Measurements from ENCODE around the gene FAM180A. TPM values are rescaled to one million over a fixed set of nuclear protein-coding genes. Genes with fewer than 3 reads are reported as not detected.
A peak's percentile ranks its signal among the peaks of the same experiment; 100 is the strongest.
"Not testable (repeated sequence)": the region's sequence is repeated elsewhere in the genome, so short reads cannot be mapped to it uniquely, and the experiment has no call there.

The FAM180A gene
- total RNA-seq, 1 donor from 2014 or later, result 0.26 TPM

GRCh38 chr7:135744938-135745702 lies 3.5 kb downstream of the FAM180A start:
- no peak for TF ChIP-seq CTCF (IDR thresholded peaks at IDR 0.05; ENCODE audit: insufficient read depth, low read length, severe bottlenecking)
- H3K36me3 ChIP-seq (ENCODE audit: control insufficient read depth, insufficient read depth, low read length), result no peaks in the 10 kb centered on the region
- no peak for FAIRE-seq
- H3K4me3 ChIP-seq (ENCODE audit: low read depth, low read length), result no peak overlapping the region
- no peaks in the 10 kb centered on the region for H3K27me3 ChIP-seq (ENCODE audit: control insufficient read depth, insufficient read depth, low read length)
- DNase-seq (ENCODE audit: low read depth), result peak; percentile 92

GRCh38 chr7:135743907-135744731 lies 4.5 kb downstream of the FAM180A start:
- Histone ChIP-seq H3K4me3 (ENCODE audit: low read depth, low read length) (no peak overlapping the region), H3K27me3 (ENCODE audit: control insufficient read depth, insufficient read depth, low read length) (no peaks in the 10 kb centered on the region), H3K36me3 (ENCODE audit: control insufficient read depth, insufficient read depth, low read length) (no peaks in the 10 kb centered on the region)
- DNase-seq (ENCODE audit: low read depth) (no peak), FAIRE-seq (no peak)
- no peak for TF ChIP-seq CTCF (IDR thresholded peaks at IDR 0.05; ENCODE audit: insufficient read depth, low read length, severe bottlenecking)

GRCh38 chr7:135742371-135742770 lies 6.2 kb downstream of the FAM180A start:
- no peak for TF ChIP-seq CTCF (IDR thresholded peaks at IDR 0.05; ENCODE audit: insufficient read depth, low read length, severe bottlenecking)
- no peak overlapping the region for H3K4me3 ChIP-seq (ENCODE audit: low read depth, low read length)
- no peaks in the 10 kb centered on the region for H3K27me3 ChIP-seq (ENCODE audit: control insufficient read depth, insufficient read depth, low read length)
- DNase-seq (ENCODE audit: low read depth) (no peak), FAIRE-seq (no peak)
- no peaks in the 10 kb centered on the region for H3K36me3 ChIP-seq (ENCODE audit: control insufficient read depth, insufficient read depth, low read length)

- H3K4me3 ChIP-seq (ENCODE audit: low read depth, low read length), result no peak overlapping the region
- no peaks in the 10 kb centered on the region for H3K27me3 ChIP-seq (ENCODE audit: control insufficient read depth, insufficient read depth, low read length)
- no peak for TF ChIP-seq CTCF (IDR thresholded peaks at IDR 0.05; ENCODE audit: insufficient read depth, low read length, severe bottlenecking)
- no peaks in the 10 kb centered on the region for H3K36me3 ChIP-seq (ENCODE audit: control insufficient read depth, insufficient read depth, low read length)
- no peak for FAIRE-seq
- DNase-seq (ENCODE audit: low read depth), result no peak
These were observed 6.7 kb downstream of the FAM180A start for GRCh38 chr7:135741905-135742304.

GRCh38 chr7:135740889-135741288 lies 7.7 kb downstream of the FAM180A start:
- no peak overlapping the region for H3K4me3 ChIP-seq (ENCODE audit: low read depth, low read length)
- no peaks in the 10 kb centered on the region for H3K27me3 ChIP-seq (ENCODE audit: control insufficient read depth, insufficient read depth, low read length)
- DNase-seq (ENCODE audit: low read depth) (no peak), FAIRE-seq (no peak)
- no peak for TF ChIP-seq CTCF (IDR thresholded peaks at IDR 0.05; ENCODE audit: insufficient read depth, low read length, severe bottlenecking)
- no peaks in the 10 kb centered on the region for H3K36me3 ChIP-seq (ENCODE audit: control insufficient read depth, insufficient read depth, low read length)

- not testable (repeated sequence) for FAIRE-seq; H3K36me3 ChIP-seq (ENCODE audit: control insufficient read depth, insufficient read depth, low read length); DNase-seq (ENCODE audit: low read depth); H3K4me3 ChIP-seq (ENCODE audit: low read depth, low read length); H3K27me3 ChIP-seq (ENCODE audit: control insufficient read depth, insufficient read depth, low read length)
These were observed 11.3 kb downstream of the FAM180A start for GRCh38 chr7:135737306-135737647.

Data from bronchial epithelial cell (primary cell).